K562 (cell line): Measurements from ENCODE around the gene USP32.

ENCODE experiments used
- ELF1 ChIP-seq: fragments of 200-800 bp; sonication (Bioruptor generic); IDR thresholded peaks from 2 replicates; pipeline ENCODE4 v1.6.1; 2016; ENCODE audit warnings: missing genetic modification characterization, missing compliant biosample characterization
- EZH2 ChIP-seq: IDR thresholded peaks from 2 replicates; pipeline ENCODE4 v1.6.1; 2012; ENCODE audit warnings: low read depth, mild to moderate bottlenecking, inconsistent platforms, low read length, borderline replicate concordance
- POLR2A ChIP-seq: fragments of 450-650 bp; conservative IDR thresholded peaks from 2 replicates; pipeline ENCODE4 v1.6.1; 2016
- ZNF512 ChIP-seq: IDR thresholded peaks from 2 replicates; pipeline ENCODE4 v1.6.1; 2016; ENCODE audit warnings: missing genetic modification characterization, missing compliant biosample characterization
- ZNF696 ChIP-seq: fragments of 250-450 bp; sonication (Bioruptor Pico); conservative IDR thresholded peaks from 2 replicates; pipeline ENCODE4 v1.4.0; 2020; ENCODE audit warnings: mild to moderate bottlenecking, moderate library complexity
- TF ChIP-seq, protein P1 (sequence below), 3 experiments: IDR thresholded peaks in 2 of 3; conservative IDR thresholded peaks in 1 of 3; 2 replicates each; pipeline ENCODE4 v1.5.1; 2011 to 2012; ENCODE audit warnings: low read length in 3 of 3, mild to moderate bottlenecking in 3 of 3, control low read depth in 2 of 3, improper control_type of control experiment in 1 of 3, inconsistent platforms in 1 of 3, low read depth in 1 of 3, mixed read lengths in 1 of 3, moderate library complexity in 1 of 3; ENCODE audit not compliant: insufficient read depth in 2 of 3
- TF ChIP-seq, protein P2 (sequence below): fragments of 450-650 bp; IDR thresholded peaks from 2 replicates; pipeline ENCODE4 v1.6.1; 2016; ENCODE audit warnings: missing biosample characterization, missing genetic modification characterization

- no peak for TF ChIP-seq POLR2A
- TF ChIP-seq, protein P1, sequence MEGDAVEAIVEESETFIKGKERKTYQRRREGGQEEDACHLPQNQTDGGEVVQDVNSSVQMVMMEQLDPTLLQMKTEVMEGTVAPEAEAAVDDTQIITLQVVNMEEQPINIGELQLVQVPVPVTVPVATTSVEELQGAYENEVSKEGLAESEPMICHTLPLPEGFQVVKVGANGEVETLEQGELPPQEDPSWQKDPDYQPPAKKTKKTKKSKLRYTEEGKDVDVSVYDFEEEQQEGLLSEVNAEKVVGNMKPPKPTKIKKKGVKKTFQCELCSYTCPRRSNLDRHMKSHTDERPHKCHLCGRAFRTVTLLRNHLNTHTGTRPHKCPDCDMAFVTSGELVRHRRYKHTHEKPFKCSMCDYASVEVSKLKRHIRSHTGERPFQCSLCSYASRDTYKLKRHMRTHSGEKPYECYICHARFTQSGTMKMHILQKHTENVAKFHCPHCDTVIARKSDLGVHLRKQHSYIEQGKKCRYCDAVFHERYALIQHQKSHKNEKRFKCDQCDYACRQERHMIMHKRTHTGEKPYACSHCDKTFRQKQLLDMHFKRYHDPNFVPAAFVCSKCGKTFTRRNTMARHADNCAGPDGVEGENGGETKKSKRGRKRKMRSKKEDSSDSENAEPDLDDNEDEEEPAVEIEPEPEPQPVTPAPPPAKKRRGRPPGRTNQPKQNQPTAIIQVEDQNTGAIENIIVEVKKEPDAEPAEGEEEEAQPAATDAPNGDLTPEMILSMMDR (IDR thresholded peaks at IDR 0.05 in 2 of 3, conservative IDR thresholded peaks at IDR 0.05 in 1 of 3; ENCODE audit: insufficient read depth in 2 of 3, low read depth in 1 of 3, low read length in 3 of 3): no peak
- TF ChIP-seq ZNF512 (tag): no peak
- TF ChIP-seq, protein P2, sequence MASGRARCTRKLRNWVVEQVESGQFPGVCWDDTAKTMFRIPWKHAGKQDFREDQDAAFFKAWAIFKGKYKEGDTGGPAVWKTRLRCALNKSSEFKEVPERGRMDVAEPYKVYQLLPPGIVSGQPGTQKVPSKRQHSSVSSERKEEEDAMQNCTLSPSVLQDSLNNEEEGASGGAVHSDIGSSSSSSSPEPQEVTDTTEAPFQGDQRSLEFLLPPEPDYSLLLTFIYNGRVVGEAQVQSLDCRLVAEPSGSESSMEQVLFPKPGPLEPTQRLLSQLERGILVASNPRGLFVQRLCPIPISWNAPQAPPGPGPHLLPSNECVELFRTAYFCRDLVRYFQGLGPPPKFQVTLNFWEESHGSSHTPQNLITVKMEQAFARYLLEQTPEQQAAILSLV (tag): no peak
- no peak for TF ChIP-seq EZH2
- TF ChIP-seq ZNF696 (CRISPR knock-in tag): no peak
- no peak for TF ChIP-seq ELF1 (tag)
Measured at GRCh38 chr17:60321336-60322055, 70.4 kb downstream of the USP32 start.
